Measurements from ENCODE around the gene NFIA. TPM values are rescaled to one million over a fixed set of nuclear protein-coding genes. Genes with fewer than 3 reads are reported as not detected.

The NFIA gene
- total RNA-seq, 1 experiment from 2014 or later: 0.35 TPM

DNA sequence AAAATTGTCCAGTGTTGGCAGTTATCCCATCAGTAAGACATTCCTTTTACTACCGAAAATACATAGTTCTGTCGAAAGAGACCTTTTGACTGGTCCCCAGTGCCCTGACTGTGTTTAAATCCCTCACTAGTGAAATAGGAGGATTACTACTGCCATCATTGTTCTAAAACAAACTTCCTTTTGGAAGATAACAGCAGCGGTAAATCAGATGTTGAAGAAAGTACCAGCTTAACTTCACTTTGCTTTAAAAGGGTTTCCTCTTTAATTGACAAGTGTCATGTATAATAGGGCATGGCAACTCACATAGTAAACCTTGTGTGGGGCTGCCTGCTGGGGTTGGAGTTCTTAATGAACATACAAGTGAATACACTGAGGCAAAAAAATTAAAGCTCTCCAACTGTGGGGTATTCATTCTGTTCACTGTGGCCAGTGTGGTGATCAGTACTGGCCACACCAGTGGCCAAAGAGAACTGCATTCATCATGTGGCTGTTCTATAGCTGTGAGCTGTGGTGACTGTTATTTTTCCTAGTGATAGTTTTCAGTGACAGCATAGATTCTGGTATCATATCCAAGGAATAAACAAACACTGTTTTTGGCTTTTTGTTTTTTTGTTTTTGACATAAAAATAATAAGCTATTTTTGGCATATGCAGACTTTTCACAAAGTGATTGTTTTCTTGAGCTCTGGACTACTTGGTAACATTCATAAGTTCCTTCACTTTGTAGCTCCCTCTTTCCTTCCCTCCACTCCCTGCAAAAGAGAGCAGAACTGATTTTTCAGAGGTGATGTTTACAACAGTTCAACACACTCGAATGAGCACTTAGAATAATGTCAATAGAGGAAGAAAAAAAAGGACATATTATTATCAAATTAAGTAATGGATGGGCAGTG lies 74.5 kb downstream of the NFIA start:
- Histone ChIP-seq H3K23ac (ENCODE audit: insufficient read length, low read depth, low read length) (no peak overlapping the region), H2BK20ac (ENCODE audit: low read depth, low read length, poor library complexity, severe bottlenecking) (no peak overlapping the region), H3K27me3 (ENCODE audit: insufficient read depth, low read length) (no peaks in the 10 kb centered on the region), H3K4me2 (ENCODE audit: insufficient read depth, insufficient read length, low read length) (no peak overlapping the region), H3K56ac (ENCODE audit: insufficient read length, low read depth, low read length) (no peak overlapping the region), H3T11ph (ENCODE audit: low read length) (no peak overlapping the region), H4K8ac (replicated peaks; ENCODE audit: insufficient read length, low read depth, low read length) (no peak overlapping the region), H3K27ac (ENCODE audit: insufficient read length, low read depth, low read length) (no peak overlapping the region), H3K23me2 (ENCODE audit: insufficient read length, low read depth, low read length, poor library complexity, severe bottlenecking) (no peaks in the 10 kb centered on the region), H4K20me1 (ENCODE audit: control insufficient read depth, insufficient read depth, insufficient read length) (no peaks in the 10 kb centered on the region), H3K9me3 (ENCODE audit: control insufficient read depth, low read depth, low read length) (no peaks in the 10 kb centered on the region), H2AK5ac (ENCODE audit: insufficient read length, low read length) (no peak overlapping the region), H3K4me1 (ENCODE audit: insufficient read depth, low read length) (0 out of 2 replicates have a peak, but pooled peaks cover 1% of the 10 kb centered on the region), H3K18ac (ENCODE audit: insufficient read length, low read depth, low read length) (no peak overlapping the region), H3K79me2 (ENCODE audit: insufficient read depth, low read length) (no peaks in the 10 kb centered on the region), H2BK12ac (ENCODE audit: insufficient read length, low read depth, low read length) (no peak overlapping the region), H4K91ac (ENCODE audit: insufficient read length, low read depth, low read length) (no peak overlapping the region), H2AFZ (ENCODE audit: low read length) (no peak overlapping the region), H2BK15ac (ENCODE audit: low read depth, low read length) (no peak overlapping the region), H2BK120ac (ENCODE audit: low read depth, low read length, poor library complexity, severe bottlenecking) (no peak overlapping the region), H3K9ac (ENCODE audit: extremely low read depth, insufficient read length, low read length) (no peak overlapping the region), H3K14ac (ENCODE audit: insufficient read depth, low read length) (no peak overlapping the region), H4K5ac (ENCODE audit: insufficient read length, low read depth, low read length) (no peak overlapping the region), H3K79me1 (ENCODE audit: insufficient read depth, low read depth, low read length, poor library complexity, severe bottlenecking) (no peaks in the 10 kb centered on the region), H2BK5ac (ENCODE audit: insufficient read length, low read length) (no peak overlapping the region), H3K4ac (ENCODE audit: low read depth, low read length) (no peak overlapping the region)
- Mint-ChIP-seq H3K27me3 (ENCODE audit: low read depth) (no peaks in the 10 kb centered on the region; the same call in 1 of the 2 replicates), H3K27ac (no peak overlapping the region; a peak in 1 of 7 replicates), H3K4me1 (peaks cover 36 to 40% of the 10 kb centered on the region in 2 experiments), H3K9me3 (no peaks in the 10 kb centered on the region), H3K36me3 (ENCODE audit: insufficient read depth in 1 of 3, low read depth in 3 of 3) (no peaks in the 10 kb centered on the region), H3K4me3 (no peak overlapping the region)
- TF ChIP-seq, protein P1, sequence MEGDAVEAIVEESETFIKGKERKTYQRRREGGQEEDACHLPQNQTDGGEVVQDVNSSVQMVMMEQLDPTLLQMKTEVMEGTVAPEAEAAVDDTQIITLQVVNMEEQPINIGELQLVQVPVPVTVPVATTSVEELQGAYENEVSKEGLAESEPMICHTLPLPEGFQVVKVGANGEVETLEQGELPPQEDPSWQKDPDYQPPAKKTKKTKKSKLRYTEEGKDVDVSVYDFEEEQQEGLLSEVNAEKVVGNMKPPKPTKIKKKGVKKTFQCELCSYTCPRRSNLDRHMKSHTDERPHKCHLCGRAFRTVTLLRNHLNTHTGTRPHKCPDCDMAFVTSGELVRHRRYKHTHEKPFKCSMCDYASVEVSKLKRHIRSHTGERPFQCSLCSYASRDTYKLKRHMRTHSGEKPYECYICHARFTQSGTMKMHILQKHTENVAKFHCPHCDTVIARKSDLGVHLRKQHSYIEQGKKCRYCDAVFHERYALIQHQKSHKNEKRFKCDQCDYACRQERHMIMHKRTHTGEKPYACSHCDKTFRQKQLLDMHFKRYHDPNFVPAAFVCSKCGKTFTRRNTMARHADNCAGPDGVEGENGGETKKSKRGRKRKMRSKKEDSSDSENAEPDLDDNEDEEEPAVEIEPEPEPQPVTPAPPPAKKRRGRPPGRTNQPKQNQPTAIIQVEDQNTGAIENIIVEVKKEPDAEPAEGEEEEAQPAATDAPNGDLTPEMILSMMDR (conservative IDR thresholded peaks at IDR 0.05): no peak
- DNase-seq: no peak
- no CpG with 5 or more reads among the region's 4 CpGs for WGBS (ENCODE audit: extremely low coverage, insufficient read length, low lambda C conversion rate)

All from H9 (cell line).